DOHH2 (cell line): Measurements from ENCODE around the gene TNFSF10.

Source experiments
- CTCF ChIP-seq: fragments of 200-600 bp; sonication (generic); IDR thresholded peaks from one replicate; pipeline ENCODE4 v1.5.1; 2014; ENCODE audit warnings: antibody characterized with exemption, mild to moderate bottlenecking, low read depth, low read length; ENCODE audit not compliant: poor library complexity, severe bottlenecking
- EZH2phosphoT487 ChIP-seq: fragments of 200-600 bp; sonication (generic); IDR thresholded peaks from 2 replicates; pipeline ENCODE4 v1.6.1; 2017; ENCODE audit warnings: borderline replicate concordance, mild to moderate bottlenecking, antibody characterized with exemption, low read length, moderate library complexity, mixed read lengths

- no peak for TF ChIP-seq CTCF
- no peak for TF ChIP-seq EZH2phosphoT487
Observed at GRCh38 chr3:172562871-172563865, 39.9 kb upstream of the TNFSF10 start.
